ENCODE results near the gene OTOGL. TPM values are rescaled to one million over a fixed set of nuclear protein-coding genes. Genes with fewer than 3 reads are reported as not detected.

Gene OTOGL
- total RNA-seq, 1 donor from 2014 or later, result under 0.01 TPM

- peak; percentile 33 for DNase-seq (ENCODE audit: low read depth)
These were observed 264.7 kb downstream of the OTOGL start for GRCh38 chr12:80364056-80364455.

DNA sequence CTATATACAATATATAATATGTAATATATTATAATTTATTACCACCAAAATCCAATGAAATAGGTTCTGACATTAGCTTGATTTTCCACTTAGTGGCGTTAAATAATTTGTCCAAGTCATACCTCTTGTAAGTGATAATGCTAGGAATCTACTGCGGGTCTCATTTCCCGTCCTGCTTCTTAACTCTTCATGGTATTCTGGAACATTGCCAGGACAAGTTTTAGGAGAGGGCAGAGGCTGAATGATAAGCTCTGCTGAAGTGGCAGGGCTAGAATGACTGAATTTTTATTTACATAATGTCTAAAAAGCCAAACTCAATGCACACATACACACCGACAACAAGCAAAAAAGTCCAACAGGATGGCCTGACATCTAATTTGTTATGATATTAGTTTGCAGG lies 274.3 kb downstream of the OTOGL start:
- DNase-seq (ENCODE audit: low read depth), result no peak

GRCh38 chr12:80374615-80375014 lies 275.3 kb downstream of the OTOGL start:
- no peak for DNase-seq (ENCODE audit: low read depth)

- DNase-seq (ENCODE audit: low read depth), result no peak
These were observed 277.9 kb downstream of the OTOGL start for GRCh38 chr12:80377140-80377794.

DNA sequence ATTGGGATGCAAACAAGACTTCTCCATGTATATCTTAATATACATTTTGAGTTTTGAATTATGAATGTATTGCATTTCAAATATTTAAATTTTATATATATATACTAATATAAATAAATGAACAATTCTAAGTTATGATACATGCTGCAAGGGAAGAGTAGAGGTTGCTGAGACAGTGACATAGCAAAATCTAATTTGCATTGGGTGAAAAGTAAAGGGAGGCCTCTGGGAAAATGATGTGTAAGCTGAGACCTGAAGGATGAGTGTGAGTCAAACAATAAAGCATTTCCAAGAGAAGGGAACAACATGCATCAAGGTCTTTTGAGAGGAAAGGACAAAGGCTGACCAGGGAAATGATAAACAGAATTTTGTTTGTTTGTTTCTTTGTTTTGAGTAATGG lies 281.8 kb downstream of the OTOGL start:
- no peak for DNase-seq (ENCODE audit: low read depth)

DNA sequence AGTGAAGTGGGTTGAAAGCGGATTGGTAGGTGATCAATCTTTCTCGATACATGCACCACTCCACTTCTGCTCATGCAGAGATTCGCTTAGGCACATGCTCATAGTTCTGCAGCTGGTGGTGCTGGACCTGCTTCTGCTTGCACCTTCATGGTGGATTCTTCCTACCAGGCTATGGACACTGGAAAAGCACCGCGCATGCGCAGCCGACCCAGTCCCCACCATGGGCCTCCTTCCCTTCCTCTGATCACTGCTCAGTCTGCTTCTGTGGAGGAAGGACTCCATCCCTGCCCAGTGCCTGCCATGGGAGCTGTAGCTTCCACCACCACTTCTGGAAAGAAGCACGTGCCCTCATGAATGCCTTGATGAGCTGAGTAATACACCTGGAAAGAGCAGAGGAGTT lies 282.9 kb downstream of the OTOGL start:
- no peak for DNase-seq (ENCODE audit: low read depth)

GRCh38 chr12:80400571-80400991 lies 301.2 kb downstream of the OTOGL start:
- DNase-seq (ENCODE audit: low read depth), result no peak

- DNase-seq (ENCODE audit: low read depth), result no peak
These were observed 301.9 kb downstream of the OTOGL start for GRCh38 chr12:80401191-80401590.

DNA sequence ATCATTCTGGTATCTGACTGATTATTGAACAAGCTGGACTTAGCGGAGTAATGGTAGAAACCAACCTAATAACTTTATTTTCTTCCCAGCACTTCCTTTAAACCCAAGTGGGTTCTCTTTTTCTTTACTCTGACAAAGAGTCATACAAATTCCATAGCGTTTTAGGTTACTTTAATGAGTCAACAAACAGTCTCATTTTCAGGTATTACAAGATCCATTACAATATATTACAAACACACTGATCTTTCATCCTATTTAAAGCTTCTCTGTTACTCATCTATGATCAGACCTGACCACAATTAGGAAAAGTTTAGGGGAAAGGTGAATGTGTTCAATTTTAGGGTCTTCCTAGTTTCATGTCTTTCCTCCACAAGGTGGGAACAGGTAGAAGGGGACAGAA lies 305.3 kb downstream of the OTOGL start:
- DNase-seq (ENCODE audit: low read depth), result no peak

- no peak for DNase-seq (ENCODE audit: low read depth)
These were observed 306.9 kb downstream of the OTOGL start for GRCh38 chr12:80406253-80406652.

GRCh38 chr12:80411787-80412186 lies 312.4 kb downstream of the OTOGL start:
- DNase-seq (ENCODE audit: low read depth), result no peak

DNA sequence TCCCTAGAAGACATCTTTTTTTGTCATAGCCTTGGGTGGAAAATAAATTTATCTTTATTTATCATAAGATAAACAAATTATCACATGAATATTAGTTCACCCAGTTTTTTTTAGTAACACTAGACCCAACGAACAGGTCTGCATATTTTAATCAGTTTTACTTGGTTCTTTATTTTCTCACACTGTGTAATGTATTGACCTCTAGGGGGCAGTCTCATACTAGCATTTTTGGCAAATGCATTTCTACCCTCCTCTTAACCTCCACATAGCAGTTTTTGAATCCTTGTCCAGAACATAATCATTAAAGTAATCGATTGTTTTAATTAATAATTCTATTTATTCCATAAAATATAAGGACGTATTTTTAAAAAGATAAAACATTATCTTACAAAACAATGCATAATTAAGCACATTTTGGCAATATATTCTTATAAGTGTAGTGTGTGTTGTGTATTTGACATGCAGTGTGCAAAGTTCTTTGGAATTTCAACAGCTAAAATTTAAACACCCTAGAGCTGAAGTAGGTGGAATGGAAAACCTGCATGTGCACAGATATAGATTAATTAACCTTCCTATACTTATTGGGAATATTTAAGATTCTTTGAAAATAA lies 313.1 kb downstream of the OTOGL start:
- DNase-seq (ENCODE audit: low read depth), result peak; percentile 55

DNA sequence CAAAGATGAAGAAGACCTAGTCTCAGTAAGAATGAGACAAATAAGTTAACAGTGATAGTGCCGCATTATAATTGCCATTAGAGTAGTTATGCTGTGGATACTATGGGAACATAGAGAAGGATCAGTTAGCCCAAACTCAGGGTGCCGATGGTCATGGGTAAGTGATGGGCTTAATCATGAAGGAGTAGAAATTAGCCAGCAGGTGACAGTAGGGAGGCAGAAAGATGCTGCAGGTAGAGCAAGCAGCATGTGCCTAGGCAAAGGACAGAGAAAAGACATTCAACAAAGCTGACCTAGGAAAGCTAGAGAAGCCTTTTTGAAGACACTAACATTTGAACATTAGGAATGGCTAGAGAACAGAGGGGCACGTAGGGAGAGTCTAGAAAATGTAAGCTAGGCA lies 314.1 kb downstream of the OTOGL start:
- no peak for DNase-seq (ENCODE audit: low read depth)

DNA sequence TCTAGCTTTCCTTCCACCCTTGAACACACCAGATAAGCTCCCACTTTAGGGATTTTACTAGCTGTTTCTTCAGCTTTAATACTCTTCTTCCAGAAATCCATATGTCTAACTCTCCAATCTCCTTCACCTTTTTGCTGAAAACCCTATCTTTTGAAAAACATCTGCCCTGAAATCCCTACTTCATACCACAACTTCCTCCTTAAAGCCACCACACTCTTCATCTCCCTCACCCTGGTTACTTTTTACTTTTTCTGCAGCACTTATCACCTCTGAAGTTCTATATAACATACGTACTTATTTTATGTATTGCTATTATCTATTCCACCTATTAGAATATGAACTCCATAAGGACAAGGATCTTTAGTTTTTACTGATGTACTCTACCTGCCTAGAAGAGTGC lies 316.1 kb downstream of the OTOGL start:
- DNase-seq (ENCODE audit: low read depth), result no peak

DNA sequence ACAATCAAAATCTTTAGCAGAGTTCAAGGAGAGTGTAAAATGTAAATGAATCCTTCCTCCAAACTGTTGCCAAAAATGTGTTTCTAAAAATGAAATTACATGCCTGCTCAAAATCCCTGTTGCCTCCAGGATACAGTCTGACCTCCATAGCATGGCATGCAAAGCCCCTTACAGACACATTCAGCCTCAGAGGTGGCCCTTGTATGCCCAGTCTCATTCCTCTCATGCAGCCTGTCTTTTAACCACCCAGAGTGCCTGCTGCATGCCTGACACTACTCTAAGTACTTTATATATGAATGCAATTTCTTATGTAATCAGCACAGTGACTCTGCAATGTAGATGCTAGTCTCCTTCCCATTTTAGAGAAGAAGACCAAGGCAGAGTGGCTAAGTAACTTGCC lies 320.3 kb downstream of the OTOGL start:
- DNase-seq (ENCODE audit: low read depth), result no peak

DNA sequence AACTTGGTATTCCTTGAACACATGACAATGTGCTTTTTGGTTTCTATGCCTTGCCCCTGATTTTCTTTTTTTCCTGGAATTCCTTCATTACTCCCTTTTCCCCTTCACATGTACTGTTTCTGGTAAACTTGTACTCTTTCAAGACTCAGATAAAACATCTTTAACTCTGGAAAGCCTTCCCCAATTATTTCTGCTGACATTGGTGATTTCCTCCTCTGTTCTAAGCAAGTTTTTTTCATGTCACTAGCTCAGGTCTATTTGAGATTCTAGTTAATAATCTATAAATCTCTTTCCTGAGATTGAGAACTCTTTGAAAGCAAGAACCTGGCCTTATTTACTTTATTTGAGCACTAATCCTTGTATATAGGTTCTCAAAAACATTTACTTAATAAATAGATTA lies 320.7 kb downstream of the OTOGL start:
- no peak for DNase-seq (ENCODE audit: low read depth)

- peak; percentile 40 for DNase-seq (ENCODE audit: low read depth)
These were observed 323.2 kb downstream of the OTOGL start for GRCh38 chr12:80422550-80422949.

Other genes with a start within 250 kb of the OTOGL start
- 72.6 and 99.8 TPM in 2 replicates for gene PPP1R12A, start 164.4 kb upstream of the OTOGL start, total RNA-seq